Measurements from ENCODE around the gene AFDN.

AFDN gene

GRCh38 chr6:167877994-167878779 is 51.5 kb downstream of the AFDN start:
- no peak for DNase-seq (ENCODE audit: low read depth)

DNA sequence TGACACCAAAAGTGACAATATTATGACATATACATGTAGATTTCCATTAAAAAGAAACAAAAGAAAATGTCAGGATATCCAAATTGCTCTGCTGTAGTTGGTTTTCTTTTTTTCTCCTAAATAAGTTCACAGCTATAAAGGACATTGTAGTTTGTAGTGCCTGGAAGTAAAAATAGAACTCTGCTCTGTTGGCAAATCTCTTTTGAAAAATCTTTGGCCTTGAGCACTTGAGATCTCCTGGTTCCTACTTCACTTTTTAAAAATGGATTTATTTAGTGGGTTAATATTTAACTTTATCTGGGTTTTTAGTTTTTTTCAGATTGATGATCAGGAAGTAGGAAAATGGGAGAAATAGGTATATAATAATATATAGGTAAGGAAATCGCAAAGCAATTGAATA is 52.9 kb downstream of the AFDN start:
- DNase-seq (ENCODE audit: low read depth), result no peak

GRCh38 chr6:167881327-167881726 is 54.6 kb downstream of the AFDN start:
- DNase-seq (ENCODE audit: low read depth), result no peak

DNA sequence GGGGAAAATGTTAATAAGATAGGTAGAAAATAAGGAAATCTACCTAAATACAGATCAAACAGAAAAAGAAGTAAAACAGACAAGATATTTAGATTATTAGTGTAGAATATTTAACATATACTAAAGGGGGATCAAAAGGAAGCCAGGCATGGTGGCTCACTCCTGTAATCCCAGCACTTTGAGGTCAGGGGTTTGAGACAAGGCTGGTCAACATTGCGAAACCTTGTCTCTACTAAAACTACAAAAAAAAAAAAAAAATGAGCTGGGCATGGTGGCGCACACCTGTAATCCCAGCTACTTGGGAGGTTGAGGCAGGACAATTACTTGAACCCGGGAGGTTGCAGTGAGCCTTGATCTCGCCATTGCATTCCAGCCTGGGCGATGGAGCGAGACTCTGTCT is 55.5 kb downstream of the AFDN start:
- DNase-seq (ENCODE audit: low read depth), result no peak

- DNase-seq (ENCODE audit: low read depth), result no peak
Measured at GRCh38 chr6:167888098-167888497, 61.4 kb downstream of the AFDN start.

GRCh38 chr6:167892835-167893815 is 66.4 kb downstream of the AFDN start:
- no peak for DNase-seq (ENCODE audit: low read depth)

DNA sequence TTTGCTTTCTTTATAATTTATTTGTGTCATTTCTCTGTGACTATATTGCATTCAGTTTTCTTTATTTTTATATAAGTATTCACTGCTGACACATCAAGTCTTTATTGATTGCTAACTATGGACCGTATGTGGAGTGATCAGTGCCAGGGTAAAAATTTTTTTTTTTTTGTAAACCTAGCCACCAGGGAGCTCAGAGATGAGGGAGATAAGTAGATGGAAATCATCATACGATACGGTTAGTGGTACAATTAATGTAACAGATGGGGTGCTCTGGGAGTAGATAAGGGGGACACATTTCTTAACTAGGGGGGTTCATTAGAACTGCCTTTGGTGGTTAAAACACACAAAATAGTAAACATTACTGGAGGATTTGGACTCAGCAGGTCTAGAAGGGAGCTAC is 68.3 kb downstream of the AFDN start:
- no peak for DNase-seq (ENCODE audit: low read depth)

DNA sequence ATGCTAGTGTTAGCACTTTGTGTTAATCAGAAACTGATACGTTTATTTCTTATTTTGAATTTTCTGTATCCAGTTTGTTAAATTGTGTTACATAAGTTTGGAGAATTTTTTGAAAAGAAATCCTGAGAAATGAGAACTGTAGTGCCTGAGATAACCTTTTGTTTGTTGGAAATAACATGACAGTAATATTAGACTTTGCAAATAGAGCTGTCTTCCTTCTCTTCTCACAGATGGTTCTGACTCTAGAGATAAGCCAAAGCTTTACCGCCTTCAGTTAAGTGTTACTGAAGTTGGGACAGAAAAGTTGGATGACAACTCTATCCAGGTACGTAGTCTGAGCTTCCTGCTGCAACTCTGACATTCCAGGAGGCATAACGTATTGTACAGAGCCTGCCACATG is 69.9 kb downstream of the AFDN start:
- no peak for DNase-seq (ENCODE audit: low read depth)

DNA sequence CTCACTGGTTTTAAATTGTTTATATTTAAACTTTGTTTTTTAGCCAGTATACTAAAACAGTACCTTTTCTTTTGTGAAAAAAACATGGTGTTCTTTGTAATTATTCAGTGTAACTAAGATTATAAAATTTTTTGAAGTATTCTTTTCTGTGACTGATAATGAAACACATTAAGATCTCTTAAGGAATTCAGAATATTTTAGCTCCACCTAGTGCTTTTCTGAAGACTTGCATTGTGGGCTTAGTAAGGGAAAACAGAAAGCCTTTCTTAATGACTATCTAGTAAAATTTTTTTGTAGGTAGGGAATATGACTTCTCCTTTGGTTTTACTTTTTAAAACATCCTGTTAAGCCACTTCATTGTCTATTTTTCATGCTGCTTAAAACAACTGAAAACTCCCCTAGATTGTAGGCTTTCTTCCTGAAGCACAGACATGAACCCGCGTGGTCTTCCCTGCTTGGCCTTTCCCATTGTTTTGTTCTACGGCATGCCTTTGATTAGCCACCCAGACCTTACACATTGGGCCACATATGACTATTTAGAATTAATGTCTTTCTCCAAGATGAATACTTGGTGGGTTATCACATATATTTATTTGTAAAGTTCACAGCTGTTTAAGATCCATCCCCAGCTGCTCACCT is 72.1 kb downstream of the AFDN start:
- DNase-seq (ENCODE audit: low read depth), result no peak

DNA sequence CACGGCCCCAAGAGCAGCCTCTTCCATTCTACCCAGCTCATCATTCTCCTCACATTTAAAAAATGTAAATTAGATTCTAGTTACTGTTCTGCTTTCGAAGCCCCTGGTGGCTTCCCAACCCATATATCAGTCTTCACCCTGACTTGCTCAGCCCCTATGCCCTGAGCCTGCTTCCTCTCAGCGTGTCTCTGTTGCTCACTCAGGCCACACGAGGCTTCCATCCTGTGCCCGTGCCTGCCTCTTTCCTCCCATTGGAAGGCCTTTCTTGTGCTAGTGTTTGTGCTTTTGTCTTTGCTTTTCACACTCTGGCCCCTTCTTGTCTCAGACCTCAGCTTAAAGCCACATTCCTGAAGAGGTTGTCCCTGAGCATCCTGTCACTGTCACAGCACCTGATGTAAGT is 78.1 kb downstream of the AFDN start:
- DNase-seq (ENCODE audit: low read depth), result no peak

- DNase-seq (ENCODE audit: low read depth), result no peak
Measured at GRCh38 chr6:167906899-167907298, 80.2 kb downstream of the AFDN start.

DNA sequence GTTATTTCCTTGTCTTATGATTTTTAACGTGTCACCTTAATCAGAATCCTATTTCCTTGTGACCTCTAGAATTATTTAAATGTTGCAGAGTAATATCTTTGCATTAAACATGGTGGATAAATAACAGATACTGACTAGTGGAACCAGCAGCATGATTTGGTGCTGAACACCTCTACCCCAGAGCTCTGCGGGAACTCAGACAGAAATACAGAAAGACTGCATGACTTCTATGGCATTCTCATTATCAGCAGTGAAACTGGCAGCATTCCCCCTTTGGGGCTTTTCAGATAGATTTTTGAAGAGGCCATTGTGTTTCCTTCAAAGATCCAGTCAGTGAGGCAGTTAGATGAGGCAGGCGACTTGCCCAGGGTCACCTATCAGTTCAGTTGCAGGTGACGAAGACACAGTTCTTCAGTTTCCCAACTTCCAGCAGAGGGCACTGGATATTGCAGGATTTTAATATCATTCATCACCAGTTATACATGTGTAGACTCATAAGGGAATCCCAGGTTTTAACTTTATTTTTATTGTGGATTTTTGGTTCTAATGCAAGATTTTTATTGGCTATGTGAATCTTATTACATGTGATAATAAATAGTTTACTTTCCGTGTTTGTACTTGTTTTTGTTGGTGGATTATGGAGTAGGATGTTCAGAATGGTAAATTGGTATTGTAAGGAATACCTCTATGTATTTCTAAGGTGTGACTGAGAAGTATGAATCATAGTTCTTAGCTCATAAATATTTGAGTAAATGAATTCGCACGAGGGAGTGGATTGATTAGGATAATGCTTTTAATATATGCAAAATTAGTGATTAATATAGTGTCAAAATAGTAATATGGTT is 81.3 kb downstream of the AFDN start:
- no peak for DNase-seq (ENCODE audit: low read depth)

DNA sequence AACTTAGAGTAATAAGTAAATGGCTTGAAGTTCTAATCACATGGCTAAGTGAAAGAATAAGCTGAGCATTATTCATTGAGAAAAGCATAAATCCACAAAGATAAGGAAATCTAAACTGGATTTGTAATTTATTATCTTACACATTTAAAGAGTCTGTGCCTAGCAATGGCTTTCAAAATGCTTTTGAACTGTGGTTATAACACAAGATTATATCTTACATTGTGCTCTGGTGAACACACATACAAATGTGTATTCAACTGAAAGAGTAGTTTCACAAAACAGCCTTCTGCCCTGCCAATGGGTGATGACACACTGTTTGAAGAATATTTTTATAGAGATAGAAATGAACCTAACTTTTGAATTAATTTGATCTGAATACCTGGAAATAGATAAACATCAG is 83.3 kb downstream of the AFDN start:
- no peak for DNase-seq (ENCODE audit: low read depth)

DNA sequence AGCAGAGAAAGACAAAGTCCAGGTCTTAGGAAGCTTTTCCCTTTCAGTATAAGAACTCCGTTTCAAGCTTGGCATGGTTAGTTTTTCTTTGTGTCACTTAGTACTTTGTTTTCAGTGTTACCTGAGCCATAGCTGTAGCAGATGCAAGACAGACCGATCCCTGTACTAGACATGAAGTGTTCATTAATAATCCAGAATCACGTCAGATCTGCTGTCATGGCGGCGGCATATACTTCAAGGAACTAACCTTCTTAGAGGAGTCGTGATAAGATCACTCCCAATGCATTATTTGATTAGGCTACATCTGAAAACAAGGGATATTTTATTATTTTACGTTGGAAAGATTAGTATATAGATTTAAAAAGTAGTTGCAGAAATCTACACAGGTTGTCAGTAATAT is 83.9 kb downstream of the AFDN start:
- no peak for DNase-seq (ENCODE audit: low read depth)

DNA sequence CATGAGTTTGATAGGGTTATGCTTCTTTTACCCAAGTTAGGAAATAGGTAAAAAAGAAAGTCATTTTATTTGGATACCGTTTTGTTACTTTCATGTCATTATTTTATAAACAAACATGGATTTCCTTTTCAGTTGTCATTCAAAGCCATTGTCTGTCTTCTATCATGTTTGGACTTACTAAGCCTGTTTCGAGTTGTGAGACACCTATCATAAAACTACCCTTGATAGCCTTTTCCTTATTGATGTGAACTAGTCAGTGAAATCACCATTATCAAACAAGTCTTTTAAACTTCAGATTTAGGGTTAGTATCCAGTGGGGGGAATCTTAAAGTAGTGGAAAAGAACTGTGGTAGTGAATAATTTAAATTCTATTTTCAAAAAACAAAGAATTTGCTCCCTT is 85.8 kb downstream of the AFDN start:
- no peak for DNase-seq (ENCODE audit: low read depth)

DNA sequence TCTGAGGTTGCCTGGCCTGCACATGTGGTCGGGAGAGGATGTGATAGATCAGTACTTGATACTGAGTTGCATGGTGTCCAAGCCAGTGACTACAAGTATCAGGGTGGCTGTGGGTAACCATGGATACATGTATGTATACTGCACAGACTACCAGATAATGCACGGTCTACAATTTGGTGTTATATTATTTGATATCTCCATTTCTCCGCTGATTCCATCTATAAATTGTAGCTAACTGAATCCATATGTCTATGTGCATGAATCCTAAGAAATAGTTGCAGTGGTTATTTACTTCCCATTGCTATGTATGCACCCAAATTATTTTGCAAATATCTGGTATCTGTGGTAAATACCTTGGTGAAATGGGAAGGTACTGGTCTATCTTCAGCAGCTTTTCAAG is 87.0 kb downstream of the AFDN start:
- DNase-seq (ENCODE audit: low read depth), result no peak

DNA sequence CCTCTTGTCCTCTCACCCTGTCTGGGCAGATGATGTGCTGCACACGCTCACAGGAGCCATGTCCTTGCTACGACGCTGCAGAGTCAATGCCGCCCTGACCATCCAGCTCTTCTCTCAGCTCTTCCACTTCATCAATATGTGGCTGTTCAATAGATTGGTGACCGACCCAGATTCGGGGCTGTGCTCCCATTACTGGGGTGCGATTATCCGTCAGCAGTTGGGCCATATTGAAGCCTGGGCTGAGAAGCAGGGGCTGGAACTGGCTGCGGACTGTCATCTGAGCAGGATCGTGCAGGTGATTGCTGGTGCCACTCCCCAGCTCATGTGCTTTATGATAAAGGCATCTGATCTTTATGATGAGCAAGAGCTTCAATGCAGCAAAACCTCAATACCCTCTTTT is 88.4 kb downstream of the AFDN start:
- DNase-seq (ENCODE audit: low read depth), result no peak

DNA sequence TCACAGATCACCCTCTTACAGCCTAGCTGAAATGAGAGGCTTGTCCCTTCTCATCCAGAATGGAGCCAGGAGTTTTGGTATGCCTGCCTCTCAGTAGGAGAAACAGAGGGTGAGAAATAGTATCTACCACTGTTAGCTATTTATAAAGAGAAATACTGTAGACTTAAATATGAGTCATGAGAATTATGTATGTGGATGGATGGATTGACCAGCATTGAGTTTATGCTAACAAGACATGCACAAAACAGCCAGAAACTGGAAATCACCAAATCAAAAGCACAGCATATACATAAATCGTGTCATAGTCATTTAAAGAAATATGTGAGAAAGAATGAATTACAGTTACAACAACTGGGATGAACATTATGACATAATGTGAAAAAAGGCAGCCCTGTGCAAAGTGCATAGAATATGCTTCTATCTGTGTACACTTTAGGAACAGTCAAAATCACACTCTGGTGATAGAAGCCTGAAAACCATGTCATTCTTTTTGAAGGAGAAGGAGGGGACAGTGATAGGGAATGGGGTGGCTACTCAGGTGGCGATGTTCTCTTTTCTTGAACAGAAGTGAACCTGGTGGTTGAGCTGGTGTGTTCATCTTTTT is 90.9 kb downstream of the AFDN start:
- no peak for DNase-seq (ENCODE audit: low read depth)

GRCh38 chr6:167918548-167919278 is 92.0 kb downstream of the AFDN start:
- DNase-seq (ENCODE audit: low read depth), result no peak

GRCh38 chr6:167919349-167919748 is 92.6 kb downstream of the AFDN start:
- no peak for DNase-seq (ENCODE audit: low read depth)

DNA sequence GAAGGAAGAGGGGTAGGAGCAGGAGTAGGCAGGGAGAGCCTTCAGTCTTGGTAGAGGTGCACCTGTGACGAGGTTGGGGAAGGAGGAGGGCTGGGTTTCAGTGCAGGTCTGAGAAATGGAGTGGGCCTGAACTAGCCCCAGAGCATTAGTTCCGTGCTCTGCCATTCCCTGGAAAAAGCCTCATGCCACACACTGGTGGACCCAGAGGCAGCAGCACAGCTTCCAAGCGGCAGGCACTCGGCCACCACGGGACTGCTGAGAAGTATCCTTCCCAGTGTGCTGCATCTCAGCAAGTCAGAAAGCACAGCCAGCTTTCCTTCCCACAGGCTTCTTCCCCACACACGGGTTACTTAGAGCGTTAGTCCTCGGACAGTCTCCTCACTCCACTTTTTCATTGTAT is 93.5 kb downstream of the AFDN start:
- no peak for DNase-seq (ENCODE audit: low read depth)

All from stimulated activated CD4-positive, alpha-beta T cell treated with anti-CD3 and anti-CD28 coated beads, Interleukin-2, amount 100 ng/mL, for 4 hours (primary cell).